IMR-90 (cell line): ENCODE data around the gene B3GALT6. TPM values are rescaled to one million over a fixed set of nuclear protein-coding genes. Genes with fewer than 3 reads are reported as not detected.

Experiments
- ATAC-seq: fragments of 200-7000 bp; cut with Tn5 transposase; 2 replicates; pipeline ENCODE4 v1.9.1; 2020; ENCODE audit warnings: low read depth, mild to moderate bottlenecking, moderate library complexity
- BruUV-seq: library from RNA; stranded (reverse); fragments of 400-500 nt; replicated peaks from 2 replicates; lab custom pipeline; 2021; lab: Mats Ljungman, UMichigan
- CTCF ChIA-PET: fragments of 300-600 bp; formaldehyde crosslinking; extraction: SDS; loops from one replicate; lab custom pipeline; 2021; ENCODE audit warnings: antibody characterized with exemption; lab: Yijun Ruan, JAX
- POLR2A ChIA-PET: fragments of 300-600 bp; sonication (Branson Sonifier 250); formaldehyde crosslinking; loops from one replicate; lab custom pipeline; 2022; ENCODE audit warnings: antibody characterized with exemption; ENCODE audit not compliant: unreplicated experiment; lab: Charles Lee
- DNase-seq: peaks from one replicate; pipeline ENCODE4 v3.0.0; 2013
- H2AFZ ChIP-seq: replicated peaks from 2 replicates; pipeline ENCODE3; 2013; ENCODE audit warnings: low read length, mild to moderate bottlenecking; ENCODE audit not compliant: poor library complexity
- H2AK5ac ChIP-seq: 2 replicates; pipeline ENCODE4 v1.6.1; 2013; ENCODE audit warnings: low read depth, low read length, inconsistent platforms
- H2AK9ac ChIP-seq: replicated peaks from 2 replicates; pipeline ENCODE3; 2013; ENCODE audit warnings: mild to moderate bottlenecking, low read depth, low read length, moderate library complexity; ENCODE audit not compliant: poor library complexity
- H2BK120ac ChIP-seq: 2 replicates; pipeline ENCODE4 v1.6.1; 2013; ENCODE audit warnings: low read depth, low read length, inconsistent platforms
- H2BK15ac ChIP-seq: 3 replicates; pipeline ENCODE4 v1.6.1; 2013; ENCODE audit warnings: low read depth, low read length, inconsistent platforms
- H2BK20ac ChIP-seq: 2 replicates; pipeline ENCODE4 v1.6.1; 2013; ENCODE audit warnings: low read depth, mild to moderate bottlenecking, inconsistent platforms, low read length, moderate library complexity
- H2BK5ac ChIP-seq: 2 replicates; pipeline ENCODE4 v1.6.1; 2013; ENCODE audit warnings: mild to moderate bottlenecking, low read depth, low read length, inconsistent platforms; ENCODE audit not compliant: poor library complexity, severe bottlenecking
- H3K14ac ChIP-seq: replicated peaks from 2 replicates; pipeline ENCODE4 v1.6.1; 2013; ENCODE audit warnings: low read depth, low read length, inconsistent platforms
- H3K18ac ChIP-seq: 2 replicates; pipeline ENCODE4 v1.6.1; 2013; ENCODE audit warnings: low read depth, low read length, control low read depth
- H3K23ac ChIP-seq: 2 replicates; pipeline ENCODE4 v1.6.1; 2013; ENCODE audit warnings: low read depth, low read length, inconsistent platforms
- H3K27ac ChIP-seq: 2 replicates; pipeline ENCODE4 v1.5.1; 2013; ENCODE audit warnings: mild to moderate bottlenecking, control low read depth, low read length; ENCODE audit not compliant: insufficient read depth
- H3K27me3 ChIP-seq: 2 replicates; pipeline ENCODE4 v1.6.1; 2013; ENCODE audit warnings: low read length; ENCODE audit not compliant: control insufficient read depth, insufficient read depth
- H3K36me3 ChIP-seq: 2 replicates; pipeline ENCODE4 v1.6.1; 2013; ENCODE audit warnings: low read length, mixed read lengths; ENCODE audit not compliant: control insufficient read depth, insufficient read depth
- H3K4ac ChIP-seq: 2 replicates; pipeline ENCODE4 v1.6.1; 2013; ENCODE audit warnings: low read depth, low read length, inconsistent platforms
- H3K4me1 ChIP-seq: 2 replicates; pipeline ENCODE4 v1.6.1; 2013; ENCODE audit warnings: low read length, mixed read lengths; ENCODE audit not compliant: control insufficient read depth, insufficient read depth
- H3K4me2 ChIP-seq: 2 replicates; pipeline ENCODE4 v1.6.1; 2013; ENCODE audit warnings: low read depth, mild to moderate bottlenecking, control low read depth, low read length, moderate library complexity
- H3K4me3 ChIP-seq: 2 replicates; pipeline ENCODE4 v1.5.1; 2013; ENCODE audit warnings: low read depth, mild to moderate bottlenecking, control low read depth, low read length, moderate library complexity; ENCODE audit not compliant: insufficient read depth
- H3K56ac ChIP-seq: 2 replicates; pipeline ENCODE4 v1.6.1; 2013; ENCODE audit warnings: low read length, inconsistent platforms; ENCODE audit not compliant: insufficient read depth; ENCODE audit errors: extremely low read depth
- H3K79me1 ChIP-seq, 2 experiments: 2 replicates each; pipeline ENCODE4 v1.6.1; 2013; ENCODE audit warnings: low read length in 2 of 2, inconsistent platforms in 1 of 2, low read depth in 1 of 2
- H3K9ac ChIP-seq: 2 replicates; pipeline ENCODE4 v1.6.1; 2013; ENCODE audit warnings: low read depth, low read length, control low read depth
- H3K9me1 ChIP-seq: 2 replicates; pipeline ENCODE4 v1.6.1; 2013; ENCODE audit warnings: low read length, inconsistent platforms; ENCODE audit not compliant: insufficient read depth
- H3K9me3 ChIP-seq: 2 replicates; pipeline ENCODE4 v1.6.1; 2013; ENCODE audit warnings: low read length; ENCODE audit not compliant: control insufficient read depth, insufficient read depth
- H4K20me1 ChIP-seq: 2 replicates; pipeline ENCODE4 v1.6.1; 2013; ENCODE audit warnings: low read length, inconsistent platforms; ENCODE audit not compliant: insufficient read depth
- H4K5ac ChIP-seq: 2 replicates; pipeline ENCODE4 v1.6.1; 2013; ENCODE audit warnings: mild to moderate bottlenecking, low read depth, low read length, control low read depth
- H4K8ac ChIP-seq, 2 experiments: 2 replicates each; pipeline ENCODE4 v1.6.1; 2013; ENCODE audit warnings: low read depth in 2 of 2, low read length in 2 of 2, control low read depth in 1 of 2, inconsistent platforms in 1 of 2
- H4K91ac ChIP-seq: 2 replicates; pipeline ENCODE4 v1.6.1; 2013; ENCODE audit warnings: low read depth, low read length, inconsistent platforms; ENCODE audit not compliant: insufficient read depth
- BHLHE40 ChIP-seq: fragments of 150-350 bp; IDR thresholded peaks from 2 replicates; pipeline ENCODE4 v1.6.1; 2016; ENCODE audit warnings: mild to moderate bottlenecking, low read depth, low read length
- CEBPB ChIP-seq: IDR thresholded peaks from 2 replicates; pipeline ENCODE4 v1.6.1; 2012; ENCODE audit warnings: low read depth, low read length, improper control_type of control experiment
- CHD1 ChIP-seq: IDR thresholded peaks from 2 replicates; pipeline ENCODE4 v1.6.1; 2012; ENCODE audit warnings: low read depth, low read length, improper control_type of control experiment
- ELK1 ChIP-seq: fragments of 150-350 bp; IDR thresholded peaks from 2 replicates; pipeline ENCODE4 v1.6.1; 2016; ENCODE audit warnings: low read depth, mild to moderate bottlenecking, low read length, moderate library complexity, borderline replicate concordance
- FOS ChIP-seq: fragments of 150-350 bp; IDR thresholded peaks from 2 replicates; pipeline ENCODE4 v1.6.1; 2016; ENCODE audit warnings: low read depth, low read length
- MAFK ChIP-seq: IDR thresholded peaks from 2 replicates; pipeline ENCODE4 v1.6.1; 2012; ENCODE audit warnings: low read depth, low read length, improper control_type of control experiment
- MAZ ChIP-seq: IDR thresholded peaks from 2 replicates; pipeline ENCODE4 v1.6.1; 2012; ENCODE audit warnings: low read depth, mild to moderate bottlenecking, low read length, improper control_type of control experiment, moderate library complexity, borderline replicate concordance
- MXI1 ChIP-seq: IDR thresholded peaks from 2 replicates; pipeline ENCODE4 v1.6.1; 2012; ENCODE audit warnings: low read depth, mild to moderate bottlenecking, low read length, moderate library complexity, borderline replicate concordance
- NFE2L2 ChIP-seq: fragments of 150-350 bp; IDR thresholded peaks from 2 replicates; pipeline ENCODE4 v1.6.1; 2016; ENCODE audit warnings: low read depth, mild to moderate bottlenecking, low read length
- POLR2A ChIP-seq: IDR thresholded peaks from 2 replicates; pipeline ENCODE4 v1.6.1; 2012; ENCODE audit warnings: mild to moderate bottlenecking, low read depth, low read length
- RAD21 ChIP-seq: IDR thresholded peaks from 2 replicates; pipeline ENCODE4 v1.6.1; 2012; ENCODE audit warnings: low read length, improper control_type of control experiment
- RCOR1 ChIP-seq: IDR thresholded peaks from 2 replicates; pipeline ENCODE4 v1.6.1; 2012; ENCODE audit warnings: mild to moderate bottlenecking, low read length, improper control_type of control experiment; ENCODE audit not compliant: insufficient replicate concordance
- RFX5 ChIP-seq: IDR thresholded peaks from 2 replicates; pipeline ENCODE4 v1.8.0; 2012; ENCODE audit warnings: low read depth, mild to moderate bottlenecking, low read length, moderate library complexity
- SMC3 ChIP-seq: fragments of 150-350 bp; IDR thresholded peaks from 2 replicates; pipeline ENCODE4 v1.6.1; 2016; ENCODE audit warnings: low read depth, mild to moderate bottlenecking, antibody characterized with exemption, low read length, moderate library complexity
- USF2 ChIP-seq: fragments of 150-350 bp; IDR thresholded peaks from 2 replicates; pipeline ENCODE4 v1.6.1; 2017; ENCODE audit warnings: mild to moderate bottlenecking, antibody characterized with exemption, low read length, low read depth
- WGBS, 2 experiments: methylation state at CpG; one replicate each; pipeline versions ENCODE4 v1.1.5 to v1.1.7; 2013; ENCODE audit warnings: missing lambda C conversion rate in 2 of 2; ENCODE audit not compliant: insufficient read length in 1 of 2; ENCODE audit errors: extremely low coverage in 2 of 2; 5-methylcytosine and 5-hydroxymethylcytosine counted together
- dilution Hi-C: fragments of 300-500 bp; cut with HindIII; formaldehyde crosslinking; loops from one replicate; pipeline ENCODE4 v1.14.3; 2018; ENCODE audit warnings: low sequenced_read_pairs; ENCODE audit not compliant: unreplicated experiment
- in situ Hi-C: fragments of 300-500 bp; cut with MboI; formaldehyde crosslinking; loops from 3 replicates; pipeline ENCODE4 v1.14.3; 2019; ENCODE audit warnings: low sequenced_read_pairs, inconsistent platforms, mixed read lengths
- intact Hi-C: fragments of 100-400 bp; cut with micrococcal nuclease; formaldehyde crosslinking; loops from 2 replicates; pipeline ENCODE4 v1.10.0; 2022
- polyA plus RNA-seq, 3 experiments: library from polyadenylated mRNA; depleted of rRNA; stranded (reverse); fragments of >200 nt; gene quantifications; 2 replicates each; pipeline ENCODE4 v1.2.3, GENCODE V29; 2012; ENCODE audit warnings: low replicate concordance in 1 of 3
- total RNA-seq: library from RNA; depleted of rRNA; stranded (reverse); fragments of >200 nt; gene quantifications from 2 replicates; pipeline ENCODE4 v1.2.3, GENCODE V29; 2012
- TF ChIP-seq, protein P1 (sequence below): conservative IDR thresholded peaks from 2 replicates; pipeline ENCODE4 v1.5.1; 2012; ENCODE audit warnings: mild to moderate bottlenecking, low read depth, low read length, improper control_type of control experiment

Gene B3GALT6
- total and polyA plus RNA-seq, 2 of the 4 experiments (the other 2 are of a cell fraction): 12.2 to 23.0 TPM

DNA sequence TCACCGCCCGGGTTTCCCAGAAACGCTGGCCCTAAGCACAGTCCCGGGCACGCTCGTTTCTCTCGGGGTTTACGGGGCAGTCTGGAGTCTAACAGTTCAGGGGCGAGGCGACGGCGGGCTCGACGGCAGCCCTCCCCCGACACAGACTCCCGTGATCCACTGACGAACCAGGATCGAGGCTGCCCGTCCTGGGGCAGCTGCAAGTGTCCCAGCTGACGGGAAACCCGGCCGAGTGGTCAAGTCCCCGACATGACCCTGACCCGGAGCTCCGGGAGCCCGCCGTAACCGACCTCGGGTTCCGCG is 41.1 kb downstream of the B3GALT6 start:
- Histone ChIP-seq H4K5ac (peak overlapping the region; percentile 65; the same call in 1 of the 2 replicates), H3K9ac (peak overlapping the region; percentile 93), H3K18ac (no peak overlapping the region), H3K14ac (peak overlapping the region; percentile 94), H3K23ac (peak overlapping the region; percentile 92), H3K4me1 (peaks cover 38% of the 10 kb centered on the region), H3K4ac (peak overlapping the region; percentile 91), H4K8ac (peak overlapping the region; percentile 64 to 96), H3K9me1 (peaks cover 33% of the 10 kb centered on the region), H2AK9ac (peak overlapping the region; percentile 99), H3K56ac (peak overlapping the region; percentile 79), H3K79me1 (peaks cover 8 to 51% of the 10 kb centered on the region in 2 experiments; a peak in 3 of 4 replicates), H2AFZ (peak overlapping the region; percentile 89), H2BK5ac (peak overlapping the region; percentile 99), H3K27me3 (no peaks in the 10 kb centered on the region), H2AK5ac (peak overlapping the region; percentile 99), H2BK120ac (peak overlapping the region; percentile 30; the same call in 1 of the 2 replicates), H2BK20ac (no peak overlapping the region), H4K91ac (peak overlapping the region; percentile 64), H4K20me1 (peaks cover 25% of the 10 kb centered on the region), H3K4me2 (peak overlapping the region; percentile 97), H3K4me3 (peak overlapping the region; percentile 71), H3K9me3 (no peaks in the 10 kb centered on the region), H2BK15ac (peak overlapping the region; percentile 45; the same call in 1 of the 3 replicates), H3K27ac (peak overlapping the region; percentile 94), H3K36me3 (peaks cover 27% of the 10 kb centered on the region)
- dilution Hi-C loops (no loop called here), in situ Hi-C loops (no loop called here), intact Hi-C loops (loop anchor here (1.0 kb wide), 1 partner anchor 8 kb away; no protein-coding TSS in a partner anchor)
- CTCF ChIA-PET: no interaction called here
- no peak for TF ChIP-seq CHD1
- TF ChIP-seq MXI1: no peak
- no peak for TF ChIP-seq NFE2L2
- TF ChIP-seq CEBPB: no peak
- no peak for TF ChIP-seq POLR2A
- no peak for TF ChIP-seq ELK1
- TF ChIP-seq BHLHE40: no peak
- TF ChIP-seq USF2: no peak
- no peak for TF ChIP-seq RAD21
- no peak for TF ChIP-seq MAFK
- no peak for TF ChIP-seq RCOR1
- no peak for TF ChIP-seq FOS
- no peak for TF ChIP-seq RFX5
- TF ChIP-seq, protein P1, sequence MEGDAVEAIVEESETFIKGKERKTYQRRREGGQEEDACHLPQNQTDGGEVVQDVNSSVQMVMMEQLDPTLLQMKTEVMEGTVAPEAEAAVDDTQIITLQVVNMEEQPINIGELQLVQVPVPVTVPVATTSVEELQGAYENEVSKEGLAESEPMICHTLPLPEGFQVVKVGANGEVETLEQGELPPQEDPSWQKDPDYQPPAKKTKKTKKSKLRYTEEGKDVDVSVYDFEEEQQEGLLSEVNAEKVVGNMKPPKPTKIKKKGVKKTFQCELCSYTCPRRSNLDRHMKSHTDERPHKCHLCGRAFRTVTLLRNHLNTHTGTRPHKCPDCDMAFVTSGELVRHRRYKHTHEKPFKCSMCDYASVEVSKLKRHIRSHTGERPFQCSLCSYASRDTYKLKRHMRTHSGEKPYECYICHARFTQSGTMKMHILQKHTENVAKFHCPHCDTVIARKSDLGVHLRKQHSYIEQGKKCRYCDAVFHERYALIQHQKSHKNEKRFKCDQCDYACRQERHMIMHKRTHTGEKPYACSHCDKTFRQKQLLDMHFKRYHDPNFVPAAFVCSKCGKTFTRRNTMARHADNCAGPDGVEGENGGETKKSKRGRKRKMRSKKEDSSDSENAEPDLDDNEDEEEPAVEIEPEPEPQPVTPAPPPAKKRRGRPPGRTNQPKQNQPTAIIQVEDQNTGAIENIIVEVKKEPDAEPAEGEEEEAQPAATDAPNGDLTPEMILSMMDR: no peak
- no peak for TF ChIP-seq MAZ
- TF ChIP-seq SMC3: no peak
- WGBS, 2 experiments: 0% methylated on average over 8 of the region's 31 CpGs; no CpG with 5 or more reads in 1 of the 2 experiments
- ATAC-seq (peak; percentile 1), DNase-seq (no peak)
- POLR2A ChIA-PET: interaction anchor here (0.5 to 1.0 kb wide), 3 partner anchors 9 to 254 kb away, joined by 3 to 6 read pairs (median 5); no protein-coding TSS in a partner anchor
- BruUV-seq: no TSS peak
